SKM-1 (cell line): ENCODE measurements around the gene DTNA.

Source experiments
- DNase-seq: peaks from one replicate; lab custom pipeline; 2025; ENCODE audit not compliant: unreplicated experiment; lab: John Stamatoyannopoulos, UW

Gene DTNA

GRCh38 chr18:34847408-34847807, 137.3 kb downstream of the DTNA start:
- no peak for DNase-seq

- no peak for DNase-seq
Measured at GRCh38 chr18:34848156-34848555, 138.1 kb downstream of the DTNA start.

- no peak for DNase-seq
Measured at GRCh38 chr18:34848695-34849094, 138.6 kb downstream of the DTNA start.

GRCh38 chr18:34857320-34857719, 147.2 kb downstream of the DTNA start:
- DNase-seq, result no peak

GRCh38 chr18:34858188-34858587, 148.1 kb downstream of the DTNA start:
- no peak for DNase-seq

GRCh38 chr18:34859496-34859895, 149.4 kb downstream of the DTNA start:
- DNase-seq, result no peak

- no peak for DNase-seq
Measured at GRCh38 chr18:34862561-34862960, 152.5 kb downstream of the DTNA start.

- no peak for DNase-seq
Measured at GRCh38 chr18:34863702-34864101, 153.6 kb downstream of the DTNA start.

GRCh38 chr18:34864836-34865497, 154.9 kb downstream of the DTNA start:
- DNase-seq, result no peak

GRCh38 chr18:34866310-34866709, 156.2 kb downstream of the DTNA start:
- DNase-seq, result no peak

- no peak for DNase-seq
Measured at GRCh38 chr18:34866739-34867138, 156.6 kb downstream of the DTNA start.

- no peak for DNase-seq
Measured at GRCh38 chr18:34867520-34867919, 157.4 kb downstream of the DTNA start.

GRCh38 chr18:34870555-34871310, 160.6 kb downstream of the DTNA start:
- no peak for DNase-seq

GRCh38 chr18:34871435-34871834, 161.3 kb downstream of the DTNA start:
- no peak for DNase-seq

- DNase-seq, result no peak
Measured at GRCh38 chr18:34872066-34872465, 162.0 kb downstream of the DTNA start.

- DNase-seq, result no peak
Measured at GRCh38 chr18:34873986-34874580, 164.0 kb downstream of the DTNA start.

GRCh38 chr18:34875150-34875549, 165.1 kb downstream of the DTNA start:
- no peak for DNase-seq

- DNase-seq, result no peak
Measured at GRCh38 chr18:34880403-34880802, 170.3 kb downstream of the DTNA start.

GRCh38 chr18:34880882-34881834, 171.1 kb downstream of the DTNA start:
- no peak for DNase-seq

- DNase-seq, result no peak
Measured at GRCh38 chr18:34884436-34884835, 174.3 kb downstream of the DTNA start.

GRCh38 chr18:34886177-34886576, 176.1 kb downstream of the DTNA start:
- DNase-seq, result no peak
